HG03460 (cell line): ENCODE data around the gene ODF2L.

ENCODE experiments used
- ATAC-seq: cut with Tn5 transposase; IDR thresholded peaks from one replicate; pipeline ENCODE4 v1.9.1; 2021; ENCODE audit not compliant: unreplicated experiment

The ODF2L gene, protein sequence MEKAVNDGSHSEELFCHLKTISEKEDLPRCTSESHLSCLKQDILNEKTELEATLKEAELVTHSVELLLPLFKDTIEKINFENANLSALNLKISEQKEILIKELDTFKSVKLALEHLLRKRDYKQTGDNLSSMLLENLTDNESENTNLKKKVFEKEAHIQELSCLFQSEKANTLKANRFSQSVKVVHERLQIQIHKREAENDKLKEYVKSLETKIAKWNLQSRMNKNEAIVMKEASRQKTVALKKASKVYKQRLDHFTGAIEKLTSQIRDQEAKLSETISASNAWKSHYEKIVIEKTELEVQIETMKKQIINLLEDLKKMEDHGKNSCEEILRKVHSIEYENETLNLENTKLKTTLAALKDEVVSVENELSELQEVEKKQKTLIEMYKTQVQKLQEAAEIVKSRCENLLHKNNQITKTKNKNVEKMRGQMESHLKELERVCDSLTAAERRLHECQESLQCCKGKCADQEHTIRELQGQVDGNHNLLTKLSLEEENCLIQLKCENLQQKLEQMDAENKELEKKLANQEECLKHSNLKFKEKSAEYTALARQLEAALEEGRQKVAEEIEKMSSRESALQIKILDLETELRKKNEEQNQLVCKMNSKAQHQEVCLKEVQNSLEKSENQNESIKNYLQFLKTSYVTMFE

GRCh38 chr1:86395751-86396497 lies at the start of gene ODF2L:
ODF2L (minus strand) TSS chr1:86396323; CDS start chr1:86387027, 9,296 bp downstream.
- peak; percentile 100 for ATAC-seq

DNA sequence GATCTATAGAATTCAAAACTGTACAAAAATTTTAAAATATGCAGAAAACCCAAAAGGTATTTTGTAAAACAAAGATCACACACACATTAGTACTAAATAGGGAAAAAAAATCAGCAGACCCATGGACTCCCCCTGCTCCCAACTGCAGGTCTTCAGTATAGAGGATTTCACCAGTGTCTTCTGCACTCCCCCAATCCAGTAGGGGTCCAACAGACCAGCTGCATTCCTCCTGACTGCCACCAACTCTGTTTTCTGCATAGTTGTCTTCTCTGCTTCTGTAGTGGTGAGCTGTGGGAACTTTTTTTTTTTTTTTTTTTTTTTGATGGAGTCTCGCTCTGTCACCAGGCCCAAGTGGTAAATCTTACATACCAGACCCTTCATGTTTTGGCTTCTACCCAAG lies 49.8 kb upstream of the ODF2L start:
- ATAC-seq: no peak

GRCh38 chr1:86441997-86442396 lies 45.9 kb upstream of the ODF2L start:
- ATAC-seq: no peak

DNA sequence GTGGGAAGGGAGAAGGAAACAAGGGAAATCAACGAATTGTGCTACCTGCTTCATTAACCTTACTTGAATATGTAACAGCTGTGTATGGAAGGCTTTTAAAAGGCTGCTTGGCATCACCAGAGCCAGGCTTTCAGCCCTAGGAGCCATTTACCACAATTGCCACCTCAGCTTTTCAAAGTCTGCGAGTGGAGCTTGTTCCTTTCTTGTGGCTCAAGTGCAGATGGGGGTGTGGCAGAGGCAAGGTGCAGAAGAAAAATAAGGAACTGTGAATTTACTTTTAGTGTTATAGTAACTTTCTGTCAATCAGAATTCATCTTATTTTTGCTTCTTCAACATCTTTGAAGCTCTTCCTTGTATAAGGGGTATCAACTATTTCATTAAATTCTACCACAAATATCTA lies 45.5 kb upstream of the ODF2L start:
- ATAC-seq: no peak

DNA sequence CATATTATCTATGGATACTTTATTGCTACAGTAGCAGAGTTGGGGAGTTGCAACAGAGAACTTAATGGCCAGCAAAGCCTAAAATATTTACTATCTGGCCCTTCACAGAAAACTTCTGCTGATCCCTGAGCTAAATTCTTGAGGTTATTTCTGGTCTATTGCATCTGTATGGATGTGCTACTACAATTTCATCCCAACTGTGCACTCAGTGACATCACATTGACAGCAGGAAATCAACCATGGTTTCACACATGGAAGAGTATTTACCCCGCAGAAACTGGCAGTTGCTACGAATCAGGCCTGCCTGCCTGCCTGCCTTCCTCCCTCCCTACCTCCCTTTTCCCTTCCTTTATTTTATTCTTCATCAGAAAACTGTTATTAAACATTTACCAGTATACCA lies 39.9 kb upstream of the ODF2L start:
- no peak for ATAC-seq

- ATAC-seq: no peak
Measured at GRCh38 chr1:86435327-86435726, 39.2 kb upstream of the ODF2L start.

GRCh38 chr1:86434059-86434458 lies 37.9 kb upstream of the ODF2L start:
- ATAC-seq: no peak

DNA sequence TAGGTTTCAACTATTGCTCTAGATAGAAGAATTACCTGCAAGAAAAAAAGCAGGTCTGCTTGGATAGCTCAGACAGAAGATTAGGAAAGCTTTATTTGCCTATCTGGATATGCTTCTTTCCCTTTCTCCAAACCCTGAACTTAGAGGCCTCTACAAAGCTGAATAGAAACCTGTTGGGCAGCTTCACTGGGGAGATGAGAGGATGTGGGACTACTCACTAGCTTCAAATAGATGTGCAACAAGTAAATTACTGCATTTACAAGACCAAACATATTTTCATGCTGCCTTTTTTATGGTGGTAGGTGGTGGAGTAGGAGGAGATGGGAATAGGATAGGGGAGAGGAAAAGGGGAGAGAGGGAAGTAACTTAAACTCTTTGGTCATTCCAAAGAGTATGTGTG lies 34.3 kb upstream of the ODF2L start:
- no peak for ATAC-seq

DNA sequence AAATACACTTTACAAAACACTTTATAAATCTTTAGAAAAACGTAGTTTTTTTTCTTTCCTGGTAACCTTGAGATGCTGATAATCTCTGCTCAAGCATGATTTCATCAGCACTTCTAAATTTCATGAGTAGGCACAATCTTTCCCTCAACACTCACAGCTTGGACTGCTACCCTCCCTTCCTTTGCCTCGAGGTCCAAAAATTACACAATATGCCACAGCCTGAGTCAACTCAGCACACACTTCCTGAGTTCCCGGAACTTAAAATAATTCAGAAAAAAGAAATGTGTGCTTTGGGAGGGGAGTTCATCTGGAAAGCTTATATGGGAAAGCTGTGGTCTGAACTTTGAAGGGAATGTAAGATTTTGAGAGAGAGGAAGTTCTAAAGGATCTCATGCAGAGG lies 33.7 kb upstream of the ODF2L start:
- ATAC-seq: no peak

DNA sequence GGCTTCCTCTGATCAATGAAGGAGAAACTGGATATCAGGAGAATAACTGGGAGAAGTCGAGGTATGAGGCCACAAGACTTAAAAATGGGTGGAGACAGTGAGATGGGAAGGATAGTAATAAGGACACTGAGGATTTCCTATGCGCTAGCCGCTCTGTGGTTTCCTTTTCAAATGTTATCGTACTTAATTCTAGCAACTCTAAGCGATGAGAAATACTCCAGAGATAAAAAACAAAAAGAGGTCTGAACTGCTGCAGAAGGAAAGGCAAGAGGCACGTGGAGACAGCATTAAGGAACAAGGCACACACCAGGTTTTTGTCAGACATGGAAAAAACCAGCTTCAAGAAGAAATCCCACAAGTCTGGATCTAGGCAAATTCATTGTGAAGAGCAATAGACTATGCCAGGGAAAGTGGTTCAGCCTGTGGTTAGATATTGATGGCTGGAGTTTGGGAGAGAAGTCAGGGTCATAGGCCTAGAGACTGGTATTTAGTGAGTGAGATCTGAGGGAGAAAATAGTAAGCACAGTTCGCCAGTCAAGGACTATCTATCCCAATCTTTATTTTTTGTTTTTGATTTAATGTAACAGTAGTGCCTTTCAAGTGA lies 33.1 kb upstream of the ODF2L start:
- no peak for ATAC-seq

GRCh38 chr1:86423873-86424272 lies 27.8 kb upstream of the ODF2L start, which contains the start of gene CLCA2:
CLCA2 (plus strand) TSS chr1:86424171; CDS start chr1:86424248, 77 bp downstream.
- ATAC-seq: no peak

- no peak for ATAC-seq
Measured at GRCh38 chr1:86423473-86423872, 27.4 kb upstream of the ODF2L start.

DNA sequence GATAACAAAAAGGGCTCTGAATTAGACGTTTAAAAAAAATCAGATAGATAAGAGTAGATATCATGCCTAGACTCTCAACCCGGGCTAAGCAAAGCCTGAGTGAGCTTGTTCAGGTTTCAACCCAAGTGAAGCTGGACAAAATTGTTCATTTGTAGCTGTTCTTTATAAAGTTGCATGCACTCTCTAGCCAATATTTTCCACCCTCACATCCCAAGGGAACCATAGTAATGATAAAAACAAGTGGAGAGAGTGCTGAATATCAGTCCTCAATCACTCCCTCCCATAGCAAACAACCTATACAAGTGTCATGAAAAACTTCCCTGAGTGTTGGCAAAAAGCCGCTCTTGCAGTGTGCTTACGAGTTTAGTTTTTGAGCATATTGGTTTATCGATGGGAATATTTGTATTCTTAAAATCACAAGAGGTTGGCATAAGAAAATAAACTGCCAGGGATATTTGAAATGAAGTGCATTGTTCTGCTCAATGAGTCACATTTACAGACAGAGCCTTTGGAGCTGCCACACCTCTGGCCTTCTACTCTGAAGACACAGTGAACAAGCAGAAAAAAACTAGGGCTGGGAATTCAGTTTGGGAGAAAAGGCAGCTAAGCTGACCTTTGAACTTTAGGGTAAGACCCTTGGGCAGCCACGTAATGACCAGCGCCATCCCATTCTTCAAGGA lies 25.6 kb upstream of the ODF2L start:
- no peak for ATAC-seq

GRCh38 chr1:86419277-86419903 lies 23.3 kb upstream of the ODF2L start:
- peak; percentile 73 for ATAC-seq

DNA sequence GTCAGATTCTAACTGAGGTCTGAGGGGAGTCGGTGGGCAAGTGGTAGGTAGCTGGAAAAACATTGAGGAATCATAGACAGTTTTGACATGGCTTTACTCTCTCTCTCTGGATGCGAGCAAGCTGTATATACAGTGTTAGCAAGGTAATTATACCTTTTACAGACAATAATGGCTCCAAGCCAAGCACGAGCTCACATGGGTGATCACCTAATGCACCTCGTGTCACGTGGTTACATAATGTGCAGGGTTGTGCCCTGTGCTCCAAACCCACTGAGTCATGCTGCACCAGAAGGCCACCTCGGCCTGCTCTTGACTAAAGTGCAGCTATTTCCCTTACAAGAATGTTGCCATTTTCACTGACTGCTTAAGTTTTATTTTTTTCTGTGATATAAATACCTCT lies 20.2 kb upstream of the ODF2L start:
- ATAC-seq: no peak

GRCh38 chr1:86410879-86411278 lies 14.8 kb upstream of the ODF2L start:
- ATAC-seq: no peak

- no peak for ATAC-seq
Measured at GRCh38 chr1:86409416-86410021, 13.4 kb upstream of the ODF2L start.

DNA sequence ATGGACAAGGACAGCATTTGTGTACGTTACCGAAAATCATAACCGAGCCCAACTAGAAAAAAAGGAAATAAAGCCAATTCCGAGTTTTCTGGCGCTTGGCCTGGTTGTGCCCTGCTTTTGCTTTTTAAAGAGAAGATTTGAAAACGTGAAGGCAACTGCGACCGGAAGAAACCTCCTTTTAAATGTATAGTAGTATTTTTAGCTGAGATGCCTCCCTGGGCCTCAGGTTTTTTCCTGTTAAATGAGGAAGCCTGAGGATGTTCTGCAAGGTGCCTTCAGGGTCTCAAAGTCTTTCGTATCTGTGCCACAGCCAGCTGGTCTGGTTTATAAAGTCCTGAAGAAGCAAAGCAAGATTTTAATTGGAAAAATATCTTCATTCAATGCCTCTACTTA lies 371 bp upstream of the ODF2L start:
- ATAC-seq: peak; percentile 21

GRCh38 chr1:86394416-86394815 lies 1.7 kb downstream of the ODF2L start:
- ATAC-seq: no peak

- peak; percentile 87 for ATAC-seq
Measured at GRCh38 chr1:86389307-86389706, 6.8 kb downstream of the ODF2L start.
